Measurements from ENCODE around the gene GMCL1. TPM values are rescaled to one million over a fixed set of nuclear protein-coding genes. Genes with fewer than 3 reads are reported as not detected.
"Not testable (repeated sequence)": the region's sequence is repeated elsewhere in the genome, so short reads cannot be mapped to it uniquely, and the experiment has no call there.

The GMCL1 gene
- total and polyA plus RNA-seq, 3 experiments from 2014 or later = 15.5 to 38.4 (median 17.6) TPM

- ChIA-PET CTCF (interaction anchor here (1.1 to 3.2 kb wide), 3 partner anchors 11 to 74 kb away, joined by 3 to 14 read pairs (median 6); no protein-coding TSS in a partner anchor), POLR2A (no interaction called here)
- no peaks in the 10 kb centered on the region for H3K27me3 ChIP-seq (ENCODE audit: insufficient read depth, low read length, poor library complexity, severe bottlenecking)
- Mint-ChIP-seq H3K36me3 (peaks cover 2 to 6% (median 4%) of the 10 kb centered on the region in 3 donors), H3K9me3 (no peaks in the 10 kb centered on the region), H3K27me3 (no peaks in the 10 kb centered on the region), H3K4me3 (peak overlapping the region in 3 of 7 donors; percentile 5 to 52 (median 18)), H3K4me1 (peaks cover 6 to 13% (median 11%) of the 10 kb centered on the region in 3 donors), H3K27ac (peak overlapping the region in 3 of 8 donors; percentile 17 to 75 (median 55))
- DNase-seq = no peak
- H3K27ac ChIP-seq (ENCODE audit: low read depth, low read length) = no peak overlapping the region
- H3K4me1 ChIP-seq (ENCODE audit: insufficient read depth, low read length) = no peaks in the 10 kb centered on the region
- H3K36me3 ChIP-seq (ENCODE audit: insufficient read depth, low read length) = no peaks in the 10 kb centered on the region
- no peak overlapping the region for H3K4me3 ChIP-seq (ENCODE audit: low read length)
- no peaks in the 10 kb centered on the region for H3K9me3 ChIP-seq (ENCODE audit: low read length)
These were observed 30.4 kb upstream of the GMCL1 start for GRCh38 chr2:69798909-69799526.

- CTCF ChIA-PET = interaction anchor here (3.2 kb wide), 1 partner anchor 77 kb away, joined by 14 read pairs; no protein-coding TSS in a partner anchor
- no peaks in the 10 kb centered on the region for H3K9me3 Mint-ChIP-seq
- POLR2A ChIA-PET = no interaction called here
- peak overlapping the region in 1 of 8 donors; percentile 10 for H3K27ac Mint-ChIP-seq
- H3K4me1 Mint-ChIP-seq = peaks cover 12 to 18% (median 13%) of the 10 kb centered on the region in 3 donors
- H3K36me3 ChIP-seq (ENCODE audit: insufficient read depth, low read length) = no peaks in the 10 kb centered on the region
- H3K9me3 ChIP-seq (ENCODE audit: low read length) = no peaks in the 10 kb centered on the region
- H3K36me3 Mint-ChIP-seq = peaks cover 4 to 12% (median 11%) of the 10 kb centered on the region in 3 donors
- H3K27ac ChIP-seq (ENCODE audit: low read depth, low read length) = no peak overlapping the region
- H3K4me3 Mint-ChIP-seq = no peak overlapping the region
- no peaks in the 10 kb centered on the region for H3K27me3 Mint-ChIP-seq
- no peaks in the 10 kb centered on the region for H3K4me1 ChIP-seq (ENCODE audit: insufficient read depth, low read length)
- no peaks in the 10 kb centered on the region for H3K27me3 ChIP-seq (ENCODE audit: insufficient read depth, low read length, poor library complexity, severe bottlenecking)
- no peak for DNase-seq
- no peak overlapping the region for H3K4me3 ChIP-seq (ENCODE audit: low read length)
These were observed 27.6 kb upstream of the GMCL1 start for GRCh38 chr2:69801745-69802290.

GRCh38 chr2:69802781-69803367, 26.6 kb upstream of the GMCL1 start:
- H3K4me3 ChIP-seq (ENCODE audit: low read length); CTCF ChIA-PET; DNase-seq; H3K4me1 ChIP-seq (ENCODE audit: insufficient read depth, low read length); H3K27ac ChIP-seq (ENCODE audit: low read depth, low read length); H3K27me3 ChIP-seq (ENCODE audit: insufficient read depth, low read length, poor library complexity, severe bottlenecking); H3K4me3 Mint-ChIP-seq; POLR2A ChIA-PET; H3K9me3 Mint-ChIP-seq; H3K36me3 ChIP-seq (ENCODE audit: insufficient read depth, low read length); H3K27me3 Mint-ChIP-seq; H3K9me3 ChIP-seq (ENCODE audit: low read length): not testable (repeated sequence)
- Mint-ChIP-seq H3K27ac (peak overlapping the region in 1 of 8 donors; percentile 3), H3K36me3 (peaks cover 4 to 19% (median 12%) of the 10 kb centered on the region in 3 donors), H3K4me1 (peaks cover 12 to 17% (median 13%) of the 10 kb centered on the region in 3 donors)

- peaks cover 4 to 24% (median 12%) of the 10 kb centered on the region in 3 donors for H3K36me3 Mint-ChIP-seq
- peaks cover 0 to 1% of the 10 kb centered on the region in 2 donors for H3K27me3 Mint-ChIP-seq
- Histone ChIP-seq H3K4me3 (ENCODE audit: low read length) (no peak overlapping the region), H3K27ac (ENCODE audit: low read depth, low read length) (no peak overlapping the region), H3K4me1 (ENCODE audit: insufficient read depth, low read length) (no peaks in the 10 kb centered on the region), H3K27me3 (ENCODE audit: insufficient read depth, low read length, poor library complexity, severe bottlenecking) (no peaks in the 10 kb centered on the region), H3K36me3 (ENCODE audit: insufficient read depth, low read length) (no peaks in the 10 kb centered on the region), H3K9me3 (ENCODE audit: low read length) (no peaks in the 10 kb centered on the region)
- ChIA-PET POLR2A (no interaction called here), CTCF (no interaction called here)
- H3K4me3 Mint-ChIP-seq = no peak overlapping the region
- H3K27ac Mint-ChIP-seq = peak overlapping the region in 3 of 8 donors; percentile 35 to 83 (median 46)
- peaks cover 10 to 14% (median 12%) of the 10 kb centered on the region in 3 donors for H3K4me1 Mint-ChIP-seq
- no peaks in the 10 kb centered on the region for H3K9me3 Mint-ChIP-seq
- no peak for DNase-seq
These were observed 25.0 kb upstream of the GMCL1 start for GRCh38 chr2:69804416-69804815.

GRCh38 chr2:69805887-69806286, 23.6 kb upstream of the GMCL1 start:
- no peaks in the 10 kb centered on the region for H3K9me3 ChIP-seq (ENCODE audit: low read length)
- no peaks in the 10 kb centered on the region for H3K4me1 ChIP-seq (ENCODE audit: insufficient read depth, low read length)
- no peaks in the 10 kb centered on the region for H3K36me3 ChIP-seq (ENCODE audit: insufficient read depth, low read length)
- Mint-ChIP-seq H3K27me3 (peaks cover 0 to 3% of the 10 kb centered on the region in 2 donors), H3K36me3 (peaks cover 0 to 24% (median 11%) of the 10 kb centered on the region in 3 donors), H3K9me3 (no peaks in the 10 kb centered on the region), H3K4me1 (peaks cover 5 to 14% (median 12%) of the 10 kb centered on the region in 3 donors), H3K4me3 (no peak overlapping the region), H3K27ac (peak overlapping the region in 1 of 8 donors; percentile 2)
- H3K4me3 ChIP-seq (ENCODE audit: low read length) = no peak overlapping the region
- no peaks in the 10 kb centered on the region for H3K27me3 ChIP-seq (ENCODE audit: insufficient read depth, low read length, poor library complexity, severe bottlenecking)
- no peak overlapping the region for H3K27ac ChIP-seq (ENCODE audit: low read depth, low read length)
- ChIA-PET POLR2A (interaction anchor here (0.6 kb wide), 1 partner anchor 61 kb away, joined by 4 read pairs; no protein-coding TSS in a partner anchor), CTCF (interaction anchor here (1.9 kb wide), 1 partner anchor 10 kb away, joined by 6 read pairs; no protein-coding TSS in a partner anchor)
- DNase-seq = no peak

GRCh38 chr2:69807821-69808540, 21.5 kb upstream of the GMCL1 start:
- no peak for DNase-seq
- CTCF ChIA-PET = no interaction called here

GRCh38 chr2:69810550-69810949, 18.9 kb upstream of the GMCL1 start:
- POLR2A ChIA-PET = no interaction called here
- CTCF ChIA-PET = interaction anchor here (0.7 to 1.1 kb wide), 2 partner anchors 11 to 86 kb away, joined by 3 to 4 read pairs; no protein-coding TSS in a partner anchor

More at GRCh38 chr2:69807821-69808540, 21.5 kb upstream of the GMCL1 start:
- no peak overlapping the region for H3K27ac ChIP-seq (ENCODE audit: low read depth, low read length)
- H3K36me3 ChIP-seq (ENCODE audit: insufficient read depth, low read length) = no peaks in the 10 kb centered on the region
- Mint-ChIP-seq H3K27me3 (peaks cover 0 to 3% of the 10 kb centered on the region in 2 donors), H3K36me3 (peaks cover 0 to 33% (median 18%) of the 10 kb centered on the region in 3 donors), H3K9me3 (no peaks in the 10 kb centered on the region), H3K27ac (peak overlapping the region in 2 of 8 donors; percentile 6 to 87), H3K4me1 (peaks cover 5 to 13% (median 12%) of the 10 kb centered on the region in 3 donors), H3K4me3 (no peak overlapping the region)
- H3K4me3 ChIP-seq (ENCODE audit: low read length) = no peak overlapping the region
- no peaks in the 10 kb centered on the region for H3K4me1 ChIP-seq (ENCODE audit: insufficient read depth, low read length)
- no peaks in the 10 kb centered on the region for H3K27me3 ChIP-seq (ENCODE audit: insufficient read depth, low read length, poor library complexity, severe bottlenecking)
- no peaks in the 10 kb centered on the region for H3K9me3 ChIP-seq (ENCODE audit: low read length)
- POLR2A ChIA-PET = no interaction called here

More at GRCh38 chr2:69810550-69810949, 18.9 kb upstream of the GMCL1 start:
- no peaks in the 10 kb centered on the region for H3K4me1 ChIP-seq (ENCODE audit: insufficient read depth, low read length)
- Mint-ChIP-seq H3K27ac (peak overlapping the region in 1 of 8 donors; percentile 92), H3K4me3 (no peak overlapping the region), H3K9me3 (no peaks in the 10 kb centered on the region), H3K27me3 (peaks cover 0 to 3% of the 10 kb centered on the region in 2 donors), H3K4me1 (no peaks in the 10 kb centered on the region), H3K36me3 (peaks cover 0 to 28% (median 20%) of the 10 kb centered on the region in 3 donors)
- no peak overlapping the region for H3K27ac ChIP-seq (ENCODE audit: low read depth, low read length)
- no peaks in the 10 kb centered on the region for H3K27me3 ChIP-seq (ENCODE audit: insufficient read depth, low read length, poor library complexity, severe bottlenecking)
- H3K9me3 ChIP-seq (ENCODE audit: low read length) = no peaks in the 10 kb centered on the region
- no peaks in the 10 kb centered on the region for H3K36me3 ChIP-seq (ENCODE audit: insufficient read depth, low read length)
- no peak overlapping the region for H3K4me3 ChIP-seq (ENCODE audit: low read length)
- no peak for DNase-seq

Data from CD8-positive, alpha-beta memory T cell (primary cell).